ENCODE measurements around the gene CYSTM1.

CYSTM1 gene

GRCh38 chr5:140260089-140260656 lies 85.2 kb downstream of the CYSTM1 start:
- no peak overlapping the region for H3K27ac ChIP-seq
- peaks cover 6 to 7% of the 10 kb centered on the region in 2 experiments for H3K4me1 ChIP-seq (ENCODE audit: control insufficient read depth in 1 of 2, insufficient read depth in 1 of 2, low read depth in 1 of 2, low read length in 1 of 2)
- no peak for TF ChIP-seq CTCF (IDR thresholded peaks at IDR 0.05)
- no peak overlapping the region for H3K4me3 ChIP-seq (ENCODE audit: low read depth in 1 of 2, low read length in 1 of 2)
- H3K36me3 ChIP-seq: peaks cover 44% of the 10 kb centered on the region
- no peaks in the 10 kb centered on the region for H3K27me3 ChIP-seq
- no peaks in the 10 kb centered on the region for H3K9me3 ChIP-seq

- no peaks in the 10 kb centered on the region for H3K9me3 ChIP-seq
- no peaks in the 10 kb centered on the region for H3K27me3 ChIP-seq
- no peak for TF ChIP-seq CTCF (IDR thresholded peaks at IDR 0.05)
- H3K27ac ChIP-seq: peak overlapping the region; percentile 3
- peaks cover 6 to 7% of the 10 kb centered on the region in 2 experiments for H3K4me1 ChIP-seq (ENCODE audit: control insufficient read depth in 1 of 2, insufficient read depth in 1 of 2, low read depth in 1 of 2, low read length in 1 of 2)
- H3K36me3 ChIP-seq: peaks cover 46% of the 10 kb centered on the region
- no peak overlapping the region for H3K4me3 ChIP-seq (ENCODE audit: low read depth in 1 of 2, low read length in 1 of 2)
These were observed 86.6 kb downstream of the CYSTM1 start for GRCh38 chr5:140261403-140262171.

- Histone ChIP-seq H3K27me3 (no peaks in the 10 kb centered on the region), H3K4me1 (ENCODE audit: control insufficient read depth in 1 of 2, insufficient read depth in 1 of 2, low read depth in 1 of 2, low read length in 1 of 2) (peaks cover 6 to 7% of the 10 kb centered on the region in 2 experiments), H3K4me3 (ENCODE audit: low read depth in 1 of 2, low read length in 1 of 2) (no peak overlapping the region), H3K27ac (peak overlapping the region; percentile 3), H3K36me3 (peaks cover 49% of the 10 kb centered on the region), H3K9me3 (no peaks in the 10 kb centered on the region)
- no peak for TF ChIP-seq CTCF (IDR thresholded peaks at IDR 0.05)
These were observed 87.2 kb downstream of the CYSTM1 start for GRCh38 chr5:140262221-140262620.

- Histone ChIP-seq H3K27me3 (no peaks in the 10 kb centered on the region), H3K4me1 (ENCODE audit: control insufficient read depth in 1 of 2, insufficient read depth in 1 of 2, low read depth in 1 of 2, low read length in 1 of 2) (peaks cover 6 to 7% of the 10 kb centered on the region in 2 experiments), H3K4me3 (ENCODE audit: low read depth in 1 of 2, low read length in 1 of 2) (no peak overlapping the region), H3K9me3 (no peaks in the 10 kb centered on the region), H3K27ac (no peak overlapping the region), H3K36me3 (peaks cover 46% of the 10 kb centered on the region)
- no peak for TF ChIP-seq CTCF (IDR thresholded peaks at IDR 0.05)
These were observed 87.9 kb downstream of the CYSTM1 start for GRCh38 chr5:140262839-140263238.

GRCh38 chr5:140265845-140266244 lies 90.9 kb downstream of the CYSTM1 start:
- no peaks in the 10 kb centered on the region for H3K4me1 ChIP-seq (ENCODE audit: control insufficient read depth in 1 of 2, insufficient read depth in 1 of 2, low read depth in 1 of 2, low read length in 1 of 2)
- no peak overlapping the region for H3K27ac ChIP-seq
- no peak for TF ChIP-seq CTCF (IDR thresholded peaks at IDR 0.05)
- no peaks in the 10 kb centered on the region for H3K27me3 ChIP-seq
- no peaks in the 10 kb centered on the region for H3K9me3 ChIP-seq
- H3K36me3 ChIP-seq: peaks cover 34% of the 10 kb centered on the region
- no peak overlapping the region for H3K4me3 ChIP-seq (ENCODE audit: low read depth in 1 of 2, low read length in 1 of 2)

Data from neutrophil (primary cell).